NB4 (cell line): ENCODE data around the gene CLMN.

ENCODE experiments used
- CTCF ChIP-seq: IDR thresholded peaks from one replicate; pipeline ENCODE4 v1.5.1; 2012; ENCODE audit warnings: low read depth, low read length
- MYC ChIP-seq: IDR thresholded peaks from 2 replicates; pipeline ENCODE4 v1.6.1; 2011; ENCODE audit warnings: low read depth, low read length
- POLR2A ChIP-seq: IDR thresholded peaks from 2 replicates; pipeline ENCODE4 v1.6.1; 2011; ENCODE audit warnings: mild to moderate bottlenecking; ENCODE audit not compliant: insufficient read length; ENCODE audit errors: extremely low read depth
- TF ChIP-seq, protein P1 (sequence below): IDR thresholded peaks from 2 replicates; pipeline ENCODE4 v1.6.1; 2011; ENCODE audit warnings: low read depth, low read length

- TF ChIP-seq CTCF (no peak), MYC (no peak), POLR2A (no peak)
- TF ChIP-seq, protein P1, sequence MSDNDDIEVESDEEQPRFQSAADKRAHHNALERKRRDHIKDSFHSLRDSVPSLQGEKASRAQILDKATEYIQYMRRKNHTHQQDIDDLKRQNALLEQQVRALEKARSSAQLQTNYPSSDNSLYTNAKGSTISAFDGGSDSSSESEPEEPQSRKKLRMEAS: no peak
Observed at GRCh38 chr14:95364481-95365209, 44.9 kb upstream of the CLMN start.
